ENCODE results near the gene GPRIN3.

The GPRIN3 gene

GRCh38 chr4:89307446-89308160 lies at the start of gene GPRIN3:
Gene GPRIN3 (minus strand): TSS chr4:89307800. CDS start chr4:89250110, 57,690 bp downstream.
- DNase-seq (ENCODE audit: extremely low read depth, low read depth), result no peak
- TF ChIP-seq CTCF (IDR thresholded peaks at IDR 0.05; ENCODE audit: low read depth, low read length), result no peak

- DNase-seq (ENCODE audit: extremely low read depth, low read depth), result no peak
- no peak for TF ChIP-seq CTCF (IDR thresholded peaks at IDR 0.05; ENCODE audit: low read depth, low read length)
Observed at GRCh38 chr4:89357340-89357739, 49.7 kb upstream of the GPRIN3 start.

- TF ChIP-seq CTCF (IDR thresholded peaks at IDR 0.05; ENCODE audit: low read depth, low read length), result no peak
- no peak for DNase-seq (ENCODE audit: extremely low read depth, low read depth)
Observed at GRCh38 chr4:89356086-89356485, 48.5 kb upstream of the GPRIN3 start.

DNA sequence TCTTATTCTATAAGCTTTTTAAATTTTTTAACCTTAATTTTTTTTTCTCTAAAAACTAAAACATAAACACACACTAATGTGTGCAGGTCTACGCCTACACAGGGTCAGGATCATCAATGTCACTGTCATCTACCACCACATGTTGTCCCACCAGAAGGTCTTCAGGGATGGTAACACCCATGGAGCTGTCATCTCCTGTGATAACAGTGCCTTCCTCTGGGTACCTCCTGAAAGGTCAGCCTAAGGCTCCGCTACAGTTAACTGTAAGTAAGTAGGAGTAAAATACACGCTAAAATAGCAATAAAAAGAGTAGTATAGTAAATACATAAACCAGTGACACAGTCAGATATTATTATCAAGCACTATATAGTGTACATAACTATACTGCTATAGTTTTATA lies 45.9 kb upstream of the GPRIN3 start:
- TF ChIP-seq CTCF (IDR thresholded peaks at IDR 0.05; ENCODE audit: low read depth, low read length), result no peak
- no peak for DNase-seq (ENCODE audit: extremely low read depth, low read depth)

DNA sequence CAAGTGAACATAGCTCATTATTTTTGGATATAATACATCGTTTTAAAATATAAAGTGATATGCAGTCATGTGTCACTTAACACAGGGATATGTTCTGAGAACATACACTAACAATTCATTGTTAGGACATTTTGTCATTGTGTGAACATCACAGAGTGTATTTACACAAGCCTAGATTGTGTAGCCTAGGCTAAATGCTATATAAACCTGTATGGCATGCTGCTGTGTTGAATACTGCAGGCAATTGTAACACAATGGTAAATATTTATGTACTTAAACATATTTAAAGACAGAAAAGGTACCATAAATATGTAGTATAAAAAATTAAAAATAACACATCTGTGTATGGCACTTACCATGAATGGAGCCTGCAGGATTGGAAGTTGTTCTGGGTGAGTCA lies 44.9 kb upstream of the GPRIN3 start:
- no peak for TF ChIP-seq CTCF (IDR thresholded peaks at IDR 0.05; ENCODE audit: low read depth, low read length)
- no peak for DNase-seq (ENCODE audit: extremely low read depth, low read depth)

GRCh38 chr4:89351201-89351600 lies 43.6 kb upstream of the GPRIN3 start:
- no peak for DNase-seq (ENCODE audit: extremely low read depth, low read depth)
- no peak for TF ChIP-seq CTCF (IDR thresholded peaks at IDR 0.05; ENCODE audit: low read depth, low read length)

DNA sequence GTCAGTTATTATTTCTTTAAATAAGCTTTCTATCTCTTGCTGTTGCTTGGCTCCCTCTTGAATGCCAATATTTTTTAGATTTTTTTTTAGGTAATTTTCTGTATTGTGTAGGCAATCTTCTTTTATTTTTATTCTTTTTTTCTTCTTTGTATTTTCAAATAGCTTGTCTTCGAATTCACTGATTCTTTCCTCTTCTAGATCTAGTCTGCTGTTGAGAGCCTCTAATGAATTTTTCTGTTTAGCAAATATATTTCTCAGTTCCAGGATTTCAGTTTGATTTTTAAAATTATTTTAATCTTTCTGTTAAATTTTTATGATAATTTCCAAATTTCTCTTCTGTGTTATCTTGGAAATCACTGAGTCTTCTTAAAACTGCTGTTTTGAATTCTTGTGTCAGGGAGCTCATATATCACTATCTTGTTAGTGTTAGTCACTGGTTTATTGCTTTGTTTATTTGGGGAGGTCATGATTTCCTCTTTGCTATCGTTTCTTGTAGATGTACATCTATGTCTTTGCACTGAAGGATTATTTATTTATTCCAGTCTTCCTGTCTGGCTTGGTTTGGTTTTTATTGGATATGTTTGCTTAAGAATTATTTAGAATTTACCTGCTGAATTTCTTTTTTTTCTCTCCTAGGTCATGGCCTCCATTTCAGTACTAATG lies 39.9 kb upstream of the GPRIN3 start:
- TF ChIP-seq CTCF (IDR thresholded peaks at IDR 0.05; ENCODE audit: low read depth, low read length), result no peak
- no peak for DNase-seq (ENCODE audit: extremely low read depth, low read depth)
